Right lobe of liver (tissue), 4 donors: Measurements from ENCODE around the gene ST8SIA4.
"Not testable (repeated sequence)": the region's sequence is repeated elsewhere in the genome, so short reads cannot be mapped to it uniquely, and the experiment has no call there.

Experiments used
- POLR2A ChIP-seq: fragments of 450-650 bp; IDR thresholded peaks from one replicate; pipeline ENCODE4 v1.6.1; 2017; ENCODE audit warnings: antibody characterized with exemption, mild to moderate bottlenecking
- TF ChIP-seq, protein P1 (sequence below), 4 donors: fragments of 200-600 bp in 3 of 4; fragments of 450-650 bp in 1 of 4; IDR thresholded peaks; one replicate each; pipeline versions ENCODE4 v1.5.1 to v1.8.0; 2016 to 2022; ENCODE audit warnings: antibody characterized with exemption in 4 of 4, mild to moderate bottlenecking in 2 of 4
- donor health status: DM: no; HTN: no; CAD: no.
- donor health status: DM: no; HTN: no; CAD: no.
- donor health status: DM: no; HTN: yes; CAD: no.

DNA sequence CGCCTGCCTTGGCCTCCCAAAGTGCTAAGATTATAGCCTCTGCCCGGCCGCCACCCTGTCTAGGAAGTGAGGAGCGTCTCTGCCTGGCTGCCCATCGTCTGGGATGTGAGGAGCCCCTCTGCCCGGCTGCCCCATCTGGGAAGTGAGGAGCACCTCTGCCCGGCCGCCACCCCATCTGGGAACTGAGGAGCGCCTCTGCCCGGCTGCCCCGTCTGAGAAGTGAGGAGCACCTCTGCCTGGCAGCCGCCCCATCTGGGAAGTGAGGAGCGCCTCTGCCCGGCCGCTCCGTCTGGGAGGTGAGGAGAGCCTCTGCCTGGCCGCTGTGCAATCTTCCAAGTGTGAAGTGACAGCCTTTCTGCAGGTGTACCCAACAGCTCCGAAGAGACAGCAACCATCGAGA is 117.5 kb downstream of the ST8SIA4 start:
- TF ChIP-seq POLR2A = not testable (repeated sequence)
- TF ChIP-seq, protein P1, sequence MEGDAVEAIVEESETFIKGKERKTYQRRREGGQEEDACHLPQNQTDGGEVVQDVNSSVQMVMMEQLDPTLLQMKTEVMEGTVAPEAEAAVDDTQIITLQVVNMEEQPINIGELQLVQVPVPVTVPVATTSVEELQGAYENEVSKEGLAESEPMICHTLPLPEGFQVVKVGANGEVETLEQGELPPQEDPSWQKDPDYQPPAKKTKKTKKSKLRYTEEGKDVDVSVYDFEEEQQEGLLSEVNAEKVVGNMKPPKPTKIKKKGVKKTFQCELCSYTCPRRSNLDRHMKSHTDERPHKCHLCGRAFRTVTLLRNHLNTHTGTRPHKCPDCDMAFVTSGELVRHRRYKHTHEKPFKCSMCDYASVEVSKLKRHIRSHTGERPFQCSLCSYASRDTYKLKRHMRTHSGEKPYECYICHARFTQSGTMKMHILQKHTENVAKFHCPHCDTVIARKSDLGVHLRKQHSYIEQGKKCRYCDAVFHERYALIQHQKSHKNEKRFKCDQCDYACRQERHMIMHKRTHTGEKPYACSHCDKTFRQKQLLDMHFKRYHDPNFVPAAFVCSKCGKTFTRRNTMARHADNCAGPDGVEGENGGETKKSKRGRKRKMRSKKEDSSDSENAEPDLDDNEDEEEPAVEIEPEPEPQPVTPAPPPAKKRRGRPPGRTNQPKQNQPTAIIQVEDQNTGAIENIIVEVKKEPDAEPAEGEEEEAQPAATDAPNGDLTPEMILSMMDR (IDR thresholded peaks at IDR 0.05) = not testable (repeated sequence)
